LHCN-M2 (cell line): ENCODE results near the gene TNFRSF18. TPM values are rescaled to one million over a fixed set of nuclear protein-coding genes. Genes with fewer than 3 reads are reported as not detected.

ENCODE experiments used
- total RNA-seq: library from RNA; depleted of rRNA; stranded (reverse); fragments of >200 nt; gene quantifications from 2 replicates; pipeline ENCODE4 v1.2.3, GENCODE V29; 2014; rRNA removed

Gene TNFRSF18
- total RNA-seq, 1 experiment from 2014 or later = not detected

Other genes with a start within 250 kb of the TNFRSF18 start
- gene NOC2L, start 247.3 kb downstream of the TNFRSF18 start, total RNA-seq = 100 and 118 TPM in 2 replicates
- gene KLHL17, start 246.0 kb downstream of the TNFRSF18 start, total RNA-seq = 13.7 and 22.8 TPM in 2 replicates
- gene PLEKHN1, start 240.1 kb downstream of the TNFRSF18 start, total RNA-seq = 0.19 and 0.40 TPM in 2 replicates
- gene PERM1, start 224.5 kb downstream of the TNFRSF18 start, total RNA-seq = not detected in 2 replicates
- gene HES4, start 206.5 kb downstream of the TNFRSF18 start, total RNA-seq = 2.4 and 2.9 TPM in 2 replicates
- 77.6 and 161 TPM in 2 replicates for gene ISG15, start 193.1 kb downstream of the TNFRSF18 start, total RNA-seq
- gene AGRN, start 186.5 kb downstream of the TNFRSF18 start, total RNA-seq = 13.3 and 15.5 TPM in 2 replicates
- gene RNF223, start 132.3 kb downstream of the TNFRSF18 start, total RNA-seq = not detected in 2 replicates
- gene C1orf159, start 90.5 kb downstream of the TNFRSF18 start, total RNA-seq = 18.8 and 26.5 TPM in 2 replicates
- not detected in 2 replicates for gene TTLL10, start 32.7 kb downstream of the TNFRSF18 start, total RNA-seq
- 0.17 and 0.32 TPM in 2 replicates for gene TNFRSF4, start 7.6 kb upstream of the TNFRSF18 start, total RNA-seq
- 142 and 150 TPM in 2 replicates for gene SDF4, start 25.4 kb upstream of the TNFRSF18 start, total RNA-seq
- gene B3GALT6, start 25.6 kb upstream of the TNFRSF18 start, total RNA-seq = 58.0 and 58.3 TPM in 2 replicates
- gene C1QTNF12, start 40.1 kb upstream of the TNFRSF18 start, total RNA-seq = 0.57 TPM in 1 of 2 replicates, not detected in the other
- gene UBE2J2, start 67.3 kb upstream of the TNFRSF18 start, total RNA-seq = 57.4 and 62.3 TPM in 2 replicates
- gene SCNN1D, start 73.8 kb upstream of the TNFRSF18 start, total RNA-seq = 1.5 and 4.1 TPM in 2 replicates
- gene ACAP3, start 101.3 kb upstream of the TNFRSF18 start, total RNA-seq = 71.0 and 76.4 TPM in 2 replicates
- gene PUSL1, start 102.0 kb upstream of the TNFRSF18 start, total RNA-seq = 31.8 and 34.3 TPM in 2 replicates
- gene INTS11, start 118.1 kb upstream of the TNFRSF18 start, total RNA-seq = 76.0 and 85.4 TPM in 2 replicates
- 27.7 and 28.9 TPM in 2 replicates for gene CPTP, start 118.2 kb upstream of the TNFRSF18 start, total RNA-seq
- 0.06 TPM in 1 of 2 replicates, not detected in the other for gene TAS1R3, start 124.7 kb upstream of the TNFRSF18 start, total RNA-seq
- gene DVL1, start 142.8 kb upstream of the TNFRSF18 start, total RNA-seq = 85.6 and 86.6 TPM in 2 replicates
- gene MXRA8, start 152.0 kb upstream of the TNFRSF18 start, total RNA-seq = 292 and 326 TPM in 2 replicates
- gene AURKAIP1, start 168.6 kb upstream of the TNFRSF18 start, total RNA-seq = 226 and 234 TPM in 2 replicates
- 118 and 127 TPM in 2 replicates for gene CCNL2, start 192.7 kb upstream of the TNFRSF18 start, total RNA-seq
- gene MRPL20, start 200.7 kb upstream of the TNFRSF18 start, total RNA-seq = 126 and 134 TPM in 2 replicates
- gene ANKRD65, start 214.7 kb upstream of the TNFRSF18 start, total RNA-seq = not detected in 2 replicates
- 1.1 TPM in 2 replicates for gene VWA1, start 229.1 kb upstream of the TNFRSF18 start, total RNA-seq
- gene ATAD3C, start 243.1 kb upstream of the TNFRSF18 start, total RNA-seq = not detected in 2 replicates